ENCODE results near the gene TMEM44. TPM values are rescaled to one million over a fixed set of nuclear protein-coding genes. Genes with fewer than 3 reads are reported as not detected.

The TMEM44 gene
- total and polyA plus RNA-seq, 9 of the 15 experiments (the other 6 are each of a cell fraction or from before 2014, with no cell fraction given) = 0.53 to 18.1 (median 11.3) TPM

DNA sequence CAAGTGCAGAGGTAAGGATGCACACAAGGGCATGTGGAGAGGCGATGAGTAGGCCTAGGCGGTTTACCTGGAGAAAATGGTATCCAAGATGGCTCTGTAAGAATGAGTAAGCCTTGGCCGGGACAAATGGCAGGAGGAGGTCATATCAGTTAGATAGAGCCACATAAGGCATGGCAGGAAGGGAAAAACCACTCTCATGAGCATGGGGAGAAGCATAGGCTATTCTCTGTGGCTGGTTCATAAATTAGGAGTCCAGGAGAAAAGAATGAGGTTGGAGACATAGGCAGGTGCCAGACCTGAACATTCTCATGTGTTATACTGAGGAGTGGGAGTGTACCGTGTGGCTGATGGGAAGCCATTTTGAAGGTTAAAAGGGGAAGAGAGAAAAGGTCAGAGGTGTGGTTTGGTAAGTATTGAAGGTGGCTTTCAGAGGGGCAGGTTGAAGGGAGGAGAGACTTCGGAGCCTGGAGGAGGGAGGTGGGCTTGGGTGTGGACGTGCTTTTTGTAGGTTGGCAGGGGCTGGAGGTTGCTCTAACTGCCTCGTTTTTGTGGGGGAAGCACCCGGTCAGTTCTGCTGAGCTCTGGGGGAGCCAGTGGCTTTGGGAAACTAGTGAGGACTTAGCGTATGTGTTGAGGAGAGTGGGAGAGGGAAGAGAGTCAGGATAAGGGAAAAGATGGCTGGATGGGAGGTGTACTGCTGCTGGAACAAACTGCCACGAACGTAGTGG lies 47.8 kb upstream of the TMEM44 start (continued):
- TF ChIP-seq PRDM10 (IDR thresholded peaks at IDR 0.05; ENCODE audit: partially characterized antibody) = peak; percentile 60

DNA sequence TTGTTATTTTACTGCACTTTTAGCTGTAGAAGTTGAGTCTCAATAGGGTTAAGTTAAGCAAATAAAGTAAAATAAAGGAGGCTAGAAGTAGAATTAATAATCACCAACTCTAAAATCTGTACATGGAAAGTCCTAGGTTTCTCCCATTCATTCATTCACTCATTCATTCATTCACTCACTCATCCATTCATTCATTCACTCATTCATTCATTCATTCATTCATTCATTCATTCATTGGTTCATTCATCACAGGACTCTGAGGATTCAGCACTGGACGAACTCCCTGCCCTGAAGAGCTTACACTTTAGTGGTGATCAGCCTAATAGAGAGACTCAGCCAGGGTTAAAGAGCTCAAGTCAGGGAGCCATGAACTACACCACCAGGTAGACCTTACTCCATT lies 43.3 kb upstream of the TMEM44 start:
- POLR2A ChIA-PET = interaction anchor here (0.7 kb wide), 1 partner anchor 447 kb away, joined by 3 read pairs; no protein-coding TSS in a partner anchor
- no peak for ATAC-seq
- FAIRE-seq = no peak
- WGBS (ENCODE audit: insufficient coverage, low coverage, missing lambda C conversion rate) = 4% methylated on average over 1 of the region's 1 CpG
- Histone ChIP-seq H3K4me2 (ENCODE audit: insufficient read depth, low read length) (no peak overlapping the region), H3K9ac (ENCODE audit: insufficient read depth in 1 of 2, low read depth in 2 of 2, low read length in 2 of 2) (no peak overlapping the region), H4K20me1 (replicated peaks; ENCODE audit: control insufficient read depth, insufficient read depth, low read length) (no peaks in the 10 kb centered on the region), H3K36me3 (ENCODE audit: control insufficient read depth, insufficient read depth, low read length) (0 out of 3 replicates have a peak, but pooled peaks cover 3% of the 10 kb centered on the region), H3K79me2 (ENCODE audit: control insufficient read depth, insufficient read depth, low read length) (peaks cover 6% of the 10 kb centered on the region), H3K9me1 (ENCODE audit: control insufficient read depth, insufficient read depth, low read length) (no peaks in the 10 kb centered on the region), H3K9me3 (replicated peaks; ENCODE audit: control insufficient read depth, insufficient read depth, low read depth, low read length) (no peaks in the 10 kb centered on the region), H3K27me3 (ENCODE audit: control insufficient read depth in 2 of 2, insufficient read depth in 2 of 2, low read length in 2 of 2) (no peaks in the 10 kb centered on the region), H3K4me1 (replicated peaks in 1 of 2; ENCODE audit: control insufficient read depth in 2 of 2, insufficient read depth in 2 of 2, low read length in 2 of 2) (peaks cover 5 to 7% of the 10 kb centered on the region in 2 experiments; a peak in 2 of 5 replicates), H3K27ac (ENCODE audit: extremely low read depth, low read depth, low read length) (no peak overlapping the region), H3K4me3 (no peak overlapping the region), H2AFZ (ENCODE audit: low read depth, low read length) (no peak overlapping the region)
- CTCF ChIA-PET (ENCODE audit: low intra/inter-chr PET ratio) = no interaction called here
- intact Hi-C loops (cut with micrococcal nuclease) (no loop called here), in situ Hi-C loops (cut with MboI) (no loop called here)
- BruUV-seq (replicated peaks) = no TSS peak
- DNase-seq (ENCODE audit: extremely low read depth in 1 of 4, low spot score in 3 of 4) = no peak
- TF ChIP-seq NFIC (IDR thresholded peaks at IDR 0.05) = no peak
- TF ChIP-seq ELK3 (CRISPR knock-in tag; IDR thresholded peaks at IDR 0.05) = no peak
- no peak for TF ChIP-seq RBM25 (IDR thresholded peaks at IDR 0.05; ENCODE audit: low read depth, low read length, severe bottlenecking)
- TF ChIP-seq, protein P1, sequence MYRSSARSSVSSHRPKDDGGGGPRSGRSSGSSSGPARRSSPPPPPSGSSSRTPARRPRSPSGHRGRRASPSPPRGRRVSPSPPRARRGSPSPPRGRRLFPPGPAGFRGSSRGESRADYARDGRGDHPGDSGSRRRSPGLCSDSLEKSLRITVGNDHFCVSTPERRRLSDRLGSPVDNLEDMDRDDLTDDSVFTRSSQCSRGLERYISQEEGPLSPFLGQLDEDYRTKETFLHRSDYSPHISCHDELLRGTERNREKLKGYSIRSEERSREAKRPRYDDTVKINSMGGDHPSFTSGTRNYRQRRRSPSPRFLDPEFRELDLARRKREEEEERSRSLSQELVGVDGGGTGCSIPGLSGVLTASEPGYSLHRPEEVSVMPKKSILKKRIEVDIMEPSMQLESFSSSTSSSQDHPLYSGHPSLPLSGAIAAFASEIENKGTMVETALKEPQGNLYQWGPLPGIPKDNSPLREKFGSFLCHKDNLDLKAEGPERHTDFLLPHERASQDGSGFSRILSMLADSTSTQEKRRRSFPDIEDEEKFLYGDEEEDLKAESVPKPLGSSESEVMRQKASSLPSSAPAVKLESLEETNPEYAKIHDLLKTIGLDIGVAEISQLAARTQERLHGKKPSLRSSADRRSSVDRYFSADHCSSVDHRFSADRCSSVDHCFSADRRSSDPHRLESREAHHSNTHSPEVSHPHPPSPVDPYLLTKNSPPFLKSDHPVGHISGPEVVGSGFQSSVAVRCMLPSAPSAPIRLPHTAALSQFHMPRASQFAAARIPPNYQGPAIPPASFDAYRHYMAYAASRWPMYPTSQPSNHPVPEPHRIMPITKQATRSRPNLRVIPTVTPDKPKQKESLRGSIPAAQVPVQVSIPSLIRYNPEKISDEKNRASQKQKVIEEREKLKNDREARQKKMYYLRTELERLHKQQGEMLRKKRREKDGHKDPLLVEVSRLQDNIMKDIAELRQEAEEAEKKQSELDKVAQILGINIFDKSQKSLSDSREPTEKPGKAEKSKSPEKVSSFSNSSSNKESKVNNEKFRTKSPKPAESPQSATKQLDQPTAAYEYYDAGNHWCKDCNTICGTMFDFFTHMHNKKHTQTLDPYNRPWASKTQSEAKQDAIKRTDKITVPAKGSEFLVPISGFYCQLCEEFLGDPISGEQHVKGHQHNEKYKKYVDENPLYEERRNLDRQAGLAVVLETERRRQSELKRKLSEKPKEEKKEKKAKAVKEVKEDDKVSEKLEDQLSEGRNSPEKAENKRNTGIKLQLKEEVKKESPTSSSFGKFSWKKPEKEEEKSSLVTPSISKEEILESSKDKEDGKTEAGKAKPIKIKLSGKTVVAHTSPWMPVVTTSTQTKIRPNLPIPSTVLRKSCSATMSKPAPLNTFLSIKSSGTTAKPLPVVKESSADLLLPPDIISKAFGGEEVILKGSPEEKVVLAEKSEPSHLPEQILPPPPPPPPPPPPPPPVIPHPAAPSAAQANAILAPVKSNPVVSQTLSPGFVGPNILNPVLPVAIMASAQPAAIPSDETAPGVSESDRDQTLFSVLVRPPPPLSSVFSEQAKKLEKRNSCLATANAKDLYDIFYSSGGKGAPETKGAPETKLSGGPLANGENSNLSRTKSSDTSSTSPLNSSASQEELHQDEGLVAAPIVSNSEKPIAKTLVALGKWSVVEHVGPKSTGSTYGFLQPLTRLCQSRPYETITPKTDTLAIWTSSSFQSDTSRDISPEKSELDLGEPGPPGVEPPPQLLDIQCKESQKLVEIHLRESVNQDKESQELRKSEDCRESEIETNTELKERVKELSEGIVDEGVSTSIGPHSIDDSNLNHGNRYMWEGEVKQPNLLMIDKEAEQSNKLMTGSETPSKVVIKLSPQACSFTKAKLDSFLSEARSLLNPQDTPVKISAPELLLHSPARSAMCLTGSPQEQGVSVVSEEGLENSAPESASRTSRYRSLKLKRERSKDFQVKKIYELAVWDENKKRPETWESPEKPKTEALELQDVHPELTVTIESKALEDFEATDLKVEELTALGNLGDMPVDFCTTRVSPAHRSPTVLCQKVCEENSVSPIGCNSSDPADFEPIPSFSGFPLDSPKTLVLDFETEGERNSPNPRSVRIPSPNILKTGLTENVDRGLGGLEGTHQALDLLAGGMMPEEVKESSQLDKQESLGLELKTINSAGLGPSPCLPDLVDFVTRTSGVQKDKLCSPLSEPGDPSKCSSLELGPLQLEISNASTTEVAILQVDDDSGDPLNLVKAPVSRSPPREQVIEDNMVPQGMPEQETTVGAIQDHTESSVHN (IDR thresholded peaks at IDR 0.05; ENCODE audit: borderline replicate concordance in 1 of 2, low read depth in 1 of 2) = 0 out of 4 replicates have a peak, but pooled peaks of 1 of the 2 experiments have one; percentile 50
